Stimulated activated CD8-positive, alpha-beta memory T cell treated with anti-CD3 and anti-CD28 coated beads, Interleukin-4, amount 100 ng/mL, for 48 hours (primary cell): ENCODE measurements around the gene CCN5.
"Not testable (repeated sequence)": the region's sequence is repeated elsewhere in the genome, so short reads cannot be mapped to it uniquely, and the experiment has no call there.

Experiments
- DNase-seq: peaks from one replicate; pipeline ENCODE4 v3.0.0-alpha.2; 2020

Gene CCN5

GRCh38 chr20:44762466-44763140 lies 47.4 kb downstream of the CCN5 start:
- DNase-seq, result no peak

- DNase-seq, result not testable (repeated sequence)
Observed at GRCh38 chr20:44763798-44764197, 48.6 kb downstream of the CCN5 start.

- no peak for DNase-seq
Observed at GRCh38 chr20:44765091-44765490, 49.9 kb downstream of the CCN5 start.

- no peak for DNase-seq
Observed at GRCh38 chr20:44765701-44766347, 50.7 kb downstream of the CCN5 start.

GRCh38 chr20:44768256-44768655 lies 53.1 kb downstream of the CCN5 start:
- no peak for DNase-seq

GRCh38 chr20:44768854-44769480 lies 53.8 kb downstream of the CCN5 start:
- no peak for DNase-seq

- DNase-seq, result no peak
Observed at GRCh38 chr20:44769481-44769863, 54.3 kb downstream of the CCN5 start.

- DNase-seq, result no peak
Observed at GRCh38 chr20:44770484-44771171, 55.5 kb downstream of the CCN5 start.

GRCh38 chr20:44771172-44771535 lies 56.0 kb downstream of the CCN5 start:
- DNase-seq, result no peak

GRCh38 chr20:44772636-44773035 lies 57.5 kb downstream of the CCN5 start:
- DNase-seq, result no peak

- no peak for DNase-seq
Observed at GRCh38 chr20:44773070-44773829, 58.1 kb downstream of the CCN5 start.

- peak; percentile 26 for DNase-seq
Observed at GRCh38 chr20:44776980-44777379, 61.8 kb downstream of the CCN5 start.
